ENCODE results near the gene WFDC1. TPM values are rescaled to one million over a fixed set of nuclear protein-coding genes. Genes with fewer than 3 reads are reported as not detected.

The WFDC1 gene
- total RNA-seq, 2 donors from 2014 or later = 60.9 to 80.8 TPM

- no peak for DNase-seq (ENCODE audit: low spot score)
- Histone ChIP-seq H3K36me3 (no peaks in the 10 kb centered on the region), H3K27ac (peak overlapping the region; percentile 57 to 72), H3K9me3 (no peaks in the 10 kb centered on the region), H3K4me3 (peak overlapping the region in 1 of 2 donors; percentile 25), H3K27me3 (replicated peaks; ENCODE audit: insufficient read depth) (no peaks in the 10 kb centered on the region), H3K4me1 (replicated peaks) (no peaks in the 10 kb centered on the region)
- intact Hi-C loops (cut with DNase I) = no loop called here
- TF ChIP-seq CTCF (IDR thresholded peaks at IDR 0.05) (no peak), POLR2A (IDR thresholded peaks at IDR 0.05) (no peak), POLR2AphosphoS5 (IDR thresholded peaks at IDR 0.05) (no peak)
- 55% methylated on average over 14 of the region's 14 CpGs for WGBS
Observed at GRCh38 chr16:84295203-84295860, 654 bp downstream of the WFDC1 start.

- intact Hi-C loops (cut with DNase I) = no loop called here
- Histone ChIP-seq H3K4me1 (replicated peaks) (no peaks in the 10 kb centered on the region), H3K4me3 (no peak overlapping the region), H3K36me3 (no peaks in the 10 kb centered on the region), H3K9me3 (no peaks in the 10 kb centered on the region), H3K27ac (peak overlapping the region; percentile 63 to 72), H3K27me3 (replicated peaks; ENCODE audit: insufficient read depth) (no peaks in the 10 kb centered on the region)
- WGBS = 66% methylated on average over 13 of the region's 13 CpGs
- DNase-seq (ENCODE audit: low spot score) = no peak
- TF ChIP-seq POLR2AphosphoS5 (IDR thresholded peaks at IDR 0.05) = no peak
- no peak for TF ChIP-seq CTCF (IDR thresholded peaks at IDR 0.05)
- no peak for TF ChIP-seq POLR2A (IDR thresholded peaks at IDR 0.05)
Observed at GRCh38 chr16:84298376-84298899, 3.8 kb downstream of the WFDC1 start.

GRCh38 chr16:84299734-84300440 is 5.2 kb downstream of the WFDC1 start:
- Histone ChIP-seq H3K27ac (peak overlapping the region; percentile 63 to 72), H3K9me3 (no peaks in the 10 kb centered on the region), H3K4me3 (no peak overlapping the region), H3K27me3 (replicated peaks; ENCODE audit: insufficient read depth) (no peaks in the 10 kb centered on the region), H3K36me3 (no peaks in the 10 kb centered on the region), H3K4me1 (replicated peaks) (no peaks in the 10 kb centered on the region)
- 67% methylated on average over 7 of the region's 7 CpGs for WGBS
- TF ChIP-seq POLR2AphosphoS5 (IDR thresholded peaks at IDR 0.05) = no peak
- no peak for TF ChIP-seq POLR2A (IDR thresholded peaks at IDR 0.05)
- no peak for DNase-seq (ENCODE audit: low spot score)
- intact Hi-C loops (cut with DNase I) = loop anchor here (10.0 kb wide), 2 partner anchors 65 to 525 kb away; no protein-coding TSS in a partner anchor

- Histone ChIP-seq H3K4me1 (replicated peaks) (no peaks in the 10 kb centered on the region), H3K4me3 (no peak overlapping the region), H3K36me3 (no peaks in the 10 kb centered on the region), H3K9me3 (no peaks in the 10 kb centered on the region), H3K27ac (peak overlapping the region; percentile 63 to 72), H3K27me3 (replicated peaks; ENCODE audit: insufficient read depth) (no peaks in the 10 kb centered on the region)
- TF ChIP-seq CTCF (IDR thresholded peaks at IDR 0.05) (no peak), POLR2AphosphoS5 (IDR thresholded peaks at IDR 0.05) (no peak), POLR2A (IDR thresholded peaks at IDR 0.05) (no peak)
- no peak for DNase-seq (ENCODE audit: low spot score)
- 69% methylated on average over 28 of the region's 28 CpGs for WGBS
- intact Hi-C loops (cut with DNase I) = loop anchor here (10.0 kb wide), 2 partner anchors 68 to 522 kb away; no protein-coding TSS in a partner anchor
Observed at GRCh38 chr16:84302111-84302954, 7.7 kb downstream of the WFDC1 start.

GRCh38 chr16:84303023-84303422 is 8.3 kb downstream of the WFDC1 start:
- DNase-seq (ENCODE audit: low spot score) = no peak
- TF ChIP-seq POLR2AphosphoS5 (IDR thresholded peaks at IDR 0.05) (peak; percentile 64), CTCF (IDR thresholded peaks at IDR 0.05) (no peak), POLR2A (IDR thresholded peaks at IDR 0.05) (no peak)
- intact Hi-C loops (cut with DNase I) = loop anchor here (10.0 kb wide), 2 partner anchors 68 to 522 kb away; no protein-coding TSS in a partner anchor
- 31% methylated on average over 8 of the region's 8 CpGs for WGBS
- Histone ChIP-seq H3K27ac (peak overlapping the region; percentile 63 to 72), H3K4me1 (replicated peaks) (no peaks in the 10 kb centered on the region), H3K27me3 (replicated peaks; ENCODE audit: insufficient read depth) (no peaks in the 10 kb centered on the region), H3K4me3 (no peak overlapping the region), H3K9me3 (no peaks in the 10 kb centered on the region), H3K36me3 (no peaks in the 10 kb centered on the region)
